Sciatic nerve (tissue), 2 donors: ENCODE measurements around the gene HSD17B14. TPM values are rescaled to one million over a fixed set of nuclear protein-coding genes. Genes with fewer than 3 reads are reported as not detected.

Source experiments
- ATAC-seq: fragments of 200-7000 bp; cut with Tn5 transposase; one replicate; pipeline ENCODE4 v1.9.1; 2020; ENCODE audit warnings: mild to moderate bottlenecking, moderate library complexity
- DNase-seq: peaks from one replicate; pipeline ENCODE4 v3.0.0-alpha.2; 2020; ENCODE audit warnings: low spot score
- intact Hi-C: fragments of 100-400 bp; cut with DNase I; formaldehyde crosslinking; loops from one replicate; pipeline ENCODE4 v1.14.2; 2022
- total RNA-seq: library from RNA; stranded (reverse); fragmentation: NEBNext Ultra II Directional; extraction: Animal tissue kit (Norgen Biotek cat#: 25700); gene quantifications from one replicate; pipeline ENCODE4 v1.2.1, GENCODE V29; 2021
- donor health status: DM: no; HTN: no; CAD: no.
- donor health status: DM: no; HTN: no; CAD: no.

HSD17B14 gene
- total RNA-seq, 1 donor from 2014 or later, result 22.2 TPM

- DNase-seq (no peak), ATAC-seq (no peak)
- intact Hi-C loops, result loop anchor here (10.0 kb wide), 1 partner anchor 166 kb away; the partner anchor contains the start of gene NTN5
These were observed 4.8 kb upstream of the HSD17B14 start for GRCh38 chr19:48841047-48841446.

GRCh38 chr19:48837687-48838086, 1.4 kb upstream of the HSD17B14 start:
- ATAC-seq, result no peak

DNA sequence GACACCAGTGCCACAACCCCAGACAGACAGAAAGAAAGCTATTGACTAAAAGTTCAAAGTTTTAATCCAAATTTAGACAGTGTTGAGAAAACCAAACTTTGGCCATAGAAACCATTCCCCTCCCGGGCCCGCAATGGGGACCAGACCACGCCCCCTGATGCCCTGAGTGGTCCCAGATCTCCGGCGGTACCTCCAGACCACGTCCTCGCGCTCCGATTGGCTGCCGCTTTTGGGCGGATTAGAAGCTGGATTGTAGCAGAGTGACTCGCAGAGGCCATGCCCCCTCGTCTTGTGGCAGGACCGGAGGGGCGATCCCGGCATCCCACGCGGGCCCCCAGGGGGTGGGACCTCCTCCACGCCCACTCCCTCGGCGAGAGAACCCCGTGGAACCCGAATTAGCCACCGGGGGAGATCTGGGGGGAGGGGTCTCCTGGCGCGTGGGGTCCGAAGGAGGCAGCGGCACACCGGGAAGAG, 797 bp upstream of the HSD17B14 start:
- intact Hi-C loops, result loop anchor here (5.0 kb wide), 1 partner anchor 40 kb away; no protein-coding TSS in a partner anchor
- DNase-seq, result peak; percentile 88
- ATAC-seq, result peak; percentile 88

More at GRCh38 chr19:48837687-48838086, 1.4 kb upstream of the HSD17B14 start:
- intact Hi-C loops, result loop anchor here (5.0 kb wide), 1 partner anchor 40 kb away; no protein-coding TSS in a partner anchor
- DNase-seq, result no peak

DNA sequence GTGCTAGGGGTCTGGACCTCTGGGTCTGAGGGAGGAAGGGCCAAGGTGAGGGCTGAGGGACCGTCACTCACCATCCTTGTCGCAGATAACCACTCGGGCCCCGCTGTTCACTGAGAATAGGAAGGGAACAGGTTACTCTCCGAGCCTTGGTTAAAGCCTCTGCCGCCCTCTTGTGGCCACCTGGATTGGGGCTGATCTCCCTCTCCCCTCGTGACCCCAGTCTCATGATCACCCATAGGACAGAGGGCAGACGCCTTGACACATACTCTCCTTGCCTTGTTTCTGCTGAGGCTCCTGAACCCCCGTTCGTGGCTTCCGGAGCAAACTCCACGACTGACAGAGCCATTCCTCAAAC, 580 bp downstream of the HSD17B14 start:
- intact Hi-C loops, result loop anchor here (5.0 kb wide), 1 partner anchor 38 kb away; no protein-coding TSS in a partner anchor
- peak; percentile 97 for DNase-seq
- ATAC-seq, result peak; percentile 93

DNA sequence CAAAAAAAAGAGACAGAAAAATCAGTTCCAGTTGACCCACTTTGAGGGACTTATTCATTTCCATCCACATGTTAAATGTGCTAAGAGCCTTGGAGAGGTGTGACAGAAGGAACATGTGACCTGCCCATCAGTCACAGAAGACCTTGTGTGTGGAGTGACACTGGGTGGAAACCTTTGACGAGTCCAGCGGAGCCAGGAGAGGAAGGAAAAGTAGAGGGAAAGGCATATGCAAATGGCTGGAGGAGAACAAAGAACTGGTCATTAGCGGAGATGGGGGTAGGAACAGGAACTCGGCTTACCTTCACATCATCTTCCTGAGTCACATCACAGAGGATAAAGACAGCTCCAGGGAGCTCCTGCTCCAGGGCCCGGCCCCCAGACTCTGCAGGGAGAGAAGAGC, 2.3 kb downstream of the HSD17B14 start:
- ATAC-seq, result no peak
- DNase-seq, result no peak
- intact Hi-C loops, result no loop called here

DNA sequence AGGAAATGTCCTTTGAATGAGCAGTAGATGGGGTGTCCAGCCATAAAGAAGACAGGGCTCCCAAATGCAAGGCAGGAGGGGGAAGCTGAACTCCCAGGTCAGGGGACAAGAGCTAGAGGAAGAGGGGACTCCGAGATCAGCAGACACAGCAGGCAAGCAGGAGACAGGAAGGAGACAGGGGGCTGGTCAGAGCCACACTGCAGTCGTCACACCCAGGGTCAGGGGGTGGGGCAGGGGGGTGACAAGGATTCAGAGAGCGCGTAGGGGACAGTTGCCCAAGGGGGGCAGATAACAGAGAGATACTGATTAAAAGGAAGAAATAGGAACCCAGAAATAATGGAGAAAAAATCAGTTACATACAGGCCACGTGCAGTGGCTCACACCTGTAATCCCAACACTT, 3.2 kb downstream of the HSD17B14 start:
- ATAC-seq, result no peak
- DNase-seq, result no peak
- intact Hi-C loops, result no loop called here

DNA sequence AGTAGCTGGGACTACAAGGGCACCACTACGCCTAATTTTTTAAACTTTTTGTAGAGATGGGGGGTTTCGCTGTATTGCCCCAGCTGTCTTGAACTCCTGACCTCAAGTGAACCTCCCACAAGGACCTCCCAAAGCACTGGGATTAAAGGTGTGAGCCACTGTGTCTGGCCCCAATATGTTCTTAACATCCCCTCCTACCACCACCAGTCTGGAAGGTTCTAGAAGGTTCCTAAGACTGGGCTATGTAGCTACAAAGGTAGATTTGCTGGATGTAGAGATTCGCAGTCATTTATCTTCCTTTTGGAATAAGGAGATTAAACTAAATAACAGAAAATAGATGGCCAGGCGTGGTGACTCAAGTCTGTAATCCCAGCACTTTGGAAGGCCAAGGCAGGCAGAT, 5.3 kb downstream of the HSD17B14 start:
- ATAC-seq, result no peak
- no peak for DNase-seq
- intact Hi-C loops, result no loop called here

DNA sequence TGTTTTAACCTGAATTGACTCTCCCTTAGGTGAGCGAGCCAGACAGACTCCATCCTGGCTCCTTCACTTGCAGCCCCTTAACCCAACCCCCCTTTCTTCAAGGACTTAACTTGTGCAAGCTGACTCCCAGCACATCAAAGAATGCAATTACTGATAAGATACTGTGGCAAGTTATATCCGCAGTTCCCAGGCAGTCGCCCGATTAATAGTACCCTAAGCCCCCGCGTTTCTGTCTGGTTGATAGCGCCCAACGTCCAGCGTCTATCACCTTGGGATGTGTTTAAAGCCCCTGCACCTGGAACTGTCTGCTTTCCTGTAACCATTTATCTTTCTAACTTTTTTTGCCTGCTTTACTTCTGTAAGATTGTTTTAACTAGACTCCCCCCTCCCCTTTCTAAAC, 6.2 kb downstream of the HSD17B14 start:
- DNase-seq, result no peak
- no peak for ATAC-seq
- intact Hi-C loops, result no loop called here

DNA sequence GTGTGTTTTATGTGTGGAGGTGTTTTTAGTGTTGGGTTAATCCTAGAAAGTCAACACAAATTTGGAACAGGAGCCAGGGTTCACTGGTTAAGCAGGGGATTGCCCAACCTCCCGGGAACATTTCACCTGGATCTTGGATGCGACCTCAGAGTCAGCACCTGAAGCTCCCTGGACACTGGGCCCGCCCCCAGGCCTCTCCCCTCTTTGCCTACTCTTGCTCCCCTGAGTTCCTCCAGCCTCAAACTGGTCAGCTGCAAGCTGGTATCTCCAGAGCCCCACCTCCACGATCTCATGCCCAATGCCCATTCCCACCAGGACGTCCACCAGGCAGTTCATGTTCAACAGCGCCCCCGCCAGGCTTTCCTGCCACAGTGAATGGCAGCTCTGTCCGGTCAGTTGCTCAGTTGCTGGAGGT, 9.7 kb downstream of the HSD17B14 start:
- ATAC-seq, result no peak
- no peak for DNase-seq
- intact Hi-C loops, result no loop called here

GRCh38 chr19:48822514-48822913, 13.8 kb downstream of the HSD17B14 start:
- intact Hi-C loops, result no loop called here
- ATAC-seq, result no peak
- no peak for DNase-seq

DNA sequence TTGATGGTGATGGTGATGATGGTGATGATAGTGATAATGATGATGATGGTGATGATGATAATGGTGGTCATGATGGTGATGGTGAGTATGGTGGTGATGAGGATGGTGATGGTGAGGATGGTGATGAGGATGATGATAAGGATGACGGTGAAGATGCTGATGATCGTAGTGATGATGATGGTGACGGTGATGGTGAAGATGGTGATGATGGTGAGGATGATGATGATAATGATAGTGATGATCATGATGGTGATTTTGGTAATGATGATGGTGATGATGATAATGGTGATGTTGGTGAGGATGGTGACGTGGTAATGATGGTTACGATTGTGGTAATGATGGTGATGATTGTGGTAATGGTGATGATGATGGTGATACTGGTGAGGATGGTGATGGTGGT, 14.7 kb downstream of the HSD17B14 start:
- DNase-seq, result no peak
- ATAC-seq, result no peak
- intact Hi-C loops, result no loop called here

- peak; percentile 93 for ATAC-seq
- DNase-seq, result peak; percentile 86
- intact Hi-C loops, result no loop called here
These were observed 16.9 kb downstream of the HSD17B14 start for GRCh38 chr19:48819366-48819816.

GRCh38 chr19:48818234-48818820, 18.0 kb downstream of the HSD17B14 start:
- ATAC-seq (no peak), DNase-seq (no peak)
- intact Hi-C loops, result no loop called here

DNA sequence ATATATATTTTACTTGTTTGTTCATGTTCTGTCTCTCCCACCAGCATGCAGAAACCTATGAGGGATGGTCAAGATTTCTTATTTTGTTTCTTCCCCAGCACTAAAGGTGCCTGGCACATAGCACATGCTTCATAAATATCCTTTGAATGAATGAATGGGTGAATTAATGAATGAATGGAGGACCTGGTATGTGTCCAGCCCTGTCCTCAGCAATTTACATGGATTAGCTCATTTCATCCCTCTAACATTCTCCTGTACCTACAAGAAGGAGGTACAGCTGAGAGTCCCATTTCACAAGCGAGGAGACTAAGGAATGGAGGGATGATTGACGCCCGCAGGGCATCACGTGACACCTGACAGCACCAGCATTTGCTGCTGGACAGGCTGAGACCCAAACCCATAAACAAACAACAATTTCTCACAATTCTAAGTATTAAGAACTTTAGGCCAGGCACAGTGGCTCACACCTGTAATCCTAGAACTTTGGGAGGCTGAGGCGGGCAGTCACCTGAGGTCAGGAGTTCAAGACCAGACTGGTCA, 18.6 kb downstream of the HSD17B14 start:
- intact Hi-C loops, result no loop called here
- ATAC-seq (no peak), DNase-seq (no peak)

GRCh38 chr19:48815870-48816501, 20.3 kb downstream of the HSD17B14 start:
- ATAC-seq (no peak), DNase-seq (no peak)
- intact Hi-C loops, result no loop called here

GRCh38 chr19:48814895-48815294, 21.4 kb downstream of the HSD17B14 start:
- intact Hi-C loops, result no loop called here
- DNase-seq, result no peak
- no peak for ATAC-seq

GRCh38 chr19:48813123-48813913, 23.0 kb downstream of the HSD17B14 start:
- intact Hi-C loops, result no loop called here

GRCh38 chr19:48812094-48812929, 24.0 kb downstream of the HSD17B14 start:
- ATAC-seq, result peak; percentile 93
- peak; percentile 89 for DNase-seq
- intact Hi-C loops, result no loop called here

More at GRCh38 chr19:48813123-48813913, 23.0 kb downstream of the HSD17B14 start:
- DNase-seq (no peak), ATAC-seq (no peak)

- no peak for DNase-seq
- intact Hi-C loops, result no loop called here
- no peak for ATAC-seq
These were observed 26.1 kb downstream of the HSD17B14 start for GRCh38 chr19:48810151-48810550.
